ENCODE measurements around the gene SLC38A9.

SLC38A9 gene

GRCh38 chr5:55750063-55750462, 37.9 kb upstream of the SLC38A9 start:
- no peak for TF ChIP-seq CTCF (IDR thresholded peaks at IDR 0.05)
- Histone ChIP-seq H3K9me3 (no peaks in the 10 kb centered on the region), H3K27me3 (peaks cover 15% of the 10 kb centered on the region), H3K4me1 (ENCODE audit: control insufficient read depth in 1 of 2, insufficient read depth in 1 of 2, low read depth in 1 of 2, low read length in 1 of 2) (no peaks in the 10 kb centered on the region), H3K36me3 (no peaks in the 10 kb centered on the region), H3K27ac (no peak overlapping the region), H3K4me3 (ENCODE audit: low read depth in 1 of 2, low read length in 1 of 2) (no peak overlapping the region)

GRCh38 chr5:55749387-55749786, 37.3 kb upstream of the SLC38A9 start:
- TF ChIP-seq CTCF (IDR thresholded peaks at IDR 0.05), result no peak
- H3K27me3 ChIP-seq, result peaks cover 15% of the 10 kb centered on the region
- H3K4me3 ChIP-seq (ENCODE audit: low read depth in 1 of 2, low read length in 1 of 2), result no peak overlapping the region
- no peaks in the 10 kb centered on the region for H3K9me3 ChIP-seq
- no peaks in the 10 kb centered on the region for H3K4me1 ChIP-seq (ENCODE audit: control insufficient read depth in 1 of 2, insufficient read depth in 1 of 2, low read depth in 1 of 2, low read length in 1 of 2)
- H3K36me3 ChIP-seq, result no peaks in the 10 kb centered on the region
- H3K27ac ChIP-seq, result no peak overlapping the region

GRCh38 chr5:55747778-55748318, 35.7 kb upstream of the SLC38A9 start:
- Histone ChIP-seq H3K27ac (no peak overlapping the region), H3K36me3 (no peaks in the 10 kb centered on the region), H3K4me3 (ENCODE audit: low read depth in 1 of 2, low read length in 1 of 2) (no peak overlapping the region), H3K9me3 (no peaks in the 10 kb centered on the region), H3K4me1 (ENCODE audit: control insufficient read depth in 1 of 2, insufficient read depth in 1 of 2, low read depth in 1 of 2, low read length in 1 of 2) (no peaks in the 10 kb centered on the region), H3K27me3 (peaks cover 21% of the 10 kb centered on the region)
- no peak for TF ChIP-seq CTCF (IDR thresholded peaks at IDR 0.05)

GRCh38 chr5:55742778-55743177, 30.7 kb upstream of the SLC38A9 start:
- Histone ChIP-seq H3K36me3 (no peaks in the 10 kb centered on the region), H3K4me3 (ENCODE audit: low read depth in 1 of 2, low read length in 1 of 2) (no peak overlapping the region), H3K4me1 (ENCODE audit: control insufficient read depth in 1 of 2, insufficient read depth in 1 of 2, low read depth in 1 of 2, low read length in 1 of 2) (no peaks in the 10 kb centered on the region), H3K27me3 (peaks cover 10% of the 10 kb centered on the region), H3K27ac (no peak overlapping the region), H3K9me3 (no peaks in the 10 kb centered on the region)
- no peak for TF ChIP-seq CTCF (IDR thresholded peaks at IDR 0.05)

GRCh38 chr5:55737793-55738192, 25.7 kb upstream of the SLC38A9 start, which contains the start of gene DDX4:
Gene DDX4 (plus strand): TSS chr5:55738061. CDS start chr5:55738964, 903 bp downstream.
- H3K4me1 ChIP-seq (ENCODE audit: control insufficient read depth in 1 of 2, insufficient read depth in 1 of 2, low read depth in 1 of 2, low read length in 1 of 2), result no peaks in the 10 kb centered on the region
- TF ChIP-seq CTCF (IDR thresholded peaks at IDR 0.05), result no peak
- no peaks in the 10 kb centered on the region for H3K36me3 ChIP-seq
- no peak within 1 kb of the TSS for H3K4me3 ChIP-seq (ENCODE audit: low read depth in 1 of 2, low read length in 1 of 2)
- H3K27me3 ChIP-seq, result peaks cover 4% of the 10 kb centered on the region
- no peaks in the 10 kb centered on the region for H3K9me3 ChIP-seq
- H3K27ac ChIP-seq, result no peak within 1 kb of the TSS

- Histone ChIP-seq H3K4me3 (ENCODE audit: low read depth in 1 of 2, low read length in 1 of 2) (no peak overlapping the region), H3K4me1 (ENCODE audit: control insufficient read depth in 1 of 2, insufficient read depth in 1 of 2, low read depth in 1 of 2, low read length in 1 of 2) (no peaks in the 10 kb centered on the region), H3K27me3 (no peaks in the 10 kb centered on the region), H3K36me3 (no peaks in the 10 kb centered on the region), H3K27ac (no peak overlapping the region), H3K9me3 (no peaks in the 10 kb centered on the region)
- TF ChIP-seq CTCF (IDR thresholded peaks at IDR 0.05), result no peak
Measured at GRCh38 chr5:55734658-55735057, 22.5 kb upstream of the SLC38A9 start.

Data from neutrophil (primary cell).